Psoas muscle (tissue), 8 donors: Measurements from ENCODE around the gene ARHGAP22. TPM values are rescaled to one million over a fixed set of nuclear protein-coding genes. Genes with fewer than 3 reads are reported as not detected.

Experiments used
- ATAC-seq, 4 donors: fragments of 200-7000 bp; cut with Tn5 transposase; one replicate each; pipeline ENCODE4 v1.9.1; 2020; ENCODE audit warnings: moderate library complexity in 3 of 4, mild to moderate bottlenecking in 2 of 4
- DNase-seq, 2 donors: peaks; one replicate each; pipeline ENCODE4 v3.0.0-alpha.2; 2020
- H3K27ac ChIP-seq: fragments of 200-600 bp; one replicate; pipeline ENCODE4 v1.8.0; 2022
- H3K27me3 ChIP-seq, 3 donors: fragments of 200-600 bp in 1 of 3; one replicate each; pipeline versions ENCODE4 v1.6.1 to v1.8.0; 2013 to 2022; ENCODE audit warnings: low read length in 2 of 3, mild to moderate bottlenecking in 2 of 3, moderate library complexity in 1 of 3; ENCODE audit not compliant: insufficient read depth in 3 of 3
- H3K36me3 ChIP-seq, 2 donors: fragments of 200-600 bp in 1 of 2; one replicate each; pipeline versions ENCODE4 v1.6.1 to v1.8.0; 2013 to 2022; ENCODE audit warnings: low read depth in 1 of 2, mild to moderate bottlenecking in 1 of 2, moderate library complexity in 1 of 2; ENCODE audit not compliant: insufficient read depth in 1 of 2
- H3K4me1 ChIP-seq: fragments of 200-600 bp; one replicate; pipeline ENCODE4 v1.8.0; 2022
- H3K4me3 ChIP-seq: fragments of 200-600 bp; one replicate; pipeline ENCODE4 v1.8.0; 2022; ENCODE audit warnings: mild to moderate bottlenecking
- H3K9me3 ChIP-seq: fragments of 200-600 bp; one replicate; pipeline ENCODE4 v1.8.0; 2022
- whole genome bisulfite sequencing, 3 donors: extraction: QIAGEN DNeasy Blood & Tissue Kit; methylation state at CpG; one replicate each; pipeline versions ENCODE4 v1.1.6 to v1.1.7; 2013; 5-methylcytosine and 5-hydroxymethylcytosine counted together
- intact Hi-C, 2 donors: fragments of 100-400 bp; cut with DNase I; formaldehyde crosslinking; loops; one replicate each; pipeline versions ENCODE4 v1.11.0 to v1.14.2; 2022
- polyA plus RNA-seq, 3 donors: library from polyadenylated mRNA; stranded (reverse); fragments of 200-250 nt; gene quantifications; one replicate each; pipeline ENCODE4 v1.2.3, GENCODE V29; 2013
- total RNA-seq, 4 donors: library from RNA; stranded (reverse); fragmentation: NEBNext Ultra II Directional in 2 of 4; extraction: Animal tissue kit (Norgen Biotek cat#: 25700) in 2 of 4; gene quantifications; one replicate each; pipeline versions ENCODE4 v1.2.1 to v1.2.4, GENCODE V29; 2021 to 2023
- TF ChIP-seq, protein P1 (sequence below): fragments of 200-600 bp; IDR thresholded peaks from one replicate; pipeline ENCODE4 v1.8.0; 2022; ENCODE audit warnings: antibody characterized with exemption
- donor health status: healthy with polysubstance abuse.
- donor health status: DM: no; HTN: no; CAD: no; lungs with moderate emphysema.
- donor health status: Bipolar disorder and iron deficiency.
- donor health status: healthy.
- donor health status: DM: yes; HTN: yes; CAD: no.
- donor health status: DM: no; HTN: no; CAD: no.
- donor health status: DM: no; HTN: no; CAD: no.
- donor health status: DM: yes; HTN: yes; CAD: no.

The ARHGAP22 gene
- total and polyA plus RNA-seq, 7 donors = 0.46 to 2.9 (median 1.6) TPM

DNA sequence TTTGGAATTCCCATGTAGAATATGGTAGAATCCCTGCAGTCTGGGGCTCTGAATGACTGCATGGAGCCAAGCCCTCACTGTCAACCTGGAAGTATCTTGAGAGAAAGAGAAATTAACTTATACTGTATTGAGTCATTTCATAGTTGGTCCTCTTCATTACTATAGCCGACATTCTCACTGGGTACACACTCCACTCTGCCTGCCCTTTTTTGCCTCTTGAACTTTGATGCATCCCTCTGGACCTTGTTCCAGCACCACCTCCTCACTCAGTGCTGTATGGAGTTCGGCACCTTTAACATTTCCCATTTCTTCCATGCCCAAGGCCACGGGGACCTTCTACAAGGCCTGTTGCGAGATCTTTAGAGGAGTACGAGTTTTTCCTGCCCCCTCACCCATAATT is 4.6 kb upstream of the ARHGAP22 start:
- TF ChIP-seq, protein P1, sequence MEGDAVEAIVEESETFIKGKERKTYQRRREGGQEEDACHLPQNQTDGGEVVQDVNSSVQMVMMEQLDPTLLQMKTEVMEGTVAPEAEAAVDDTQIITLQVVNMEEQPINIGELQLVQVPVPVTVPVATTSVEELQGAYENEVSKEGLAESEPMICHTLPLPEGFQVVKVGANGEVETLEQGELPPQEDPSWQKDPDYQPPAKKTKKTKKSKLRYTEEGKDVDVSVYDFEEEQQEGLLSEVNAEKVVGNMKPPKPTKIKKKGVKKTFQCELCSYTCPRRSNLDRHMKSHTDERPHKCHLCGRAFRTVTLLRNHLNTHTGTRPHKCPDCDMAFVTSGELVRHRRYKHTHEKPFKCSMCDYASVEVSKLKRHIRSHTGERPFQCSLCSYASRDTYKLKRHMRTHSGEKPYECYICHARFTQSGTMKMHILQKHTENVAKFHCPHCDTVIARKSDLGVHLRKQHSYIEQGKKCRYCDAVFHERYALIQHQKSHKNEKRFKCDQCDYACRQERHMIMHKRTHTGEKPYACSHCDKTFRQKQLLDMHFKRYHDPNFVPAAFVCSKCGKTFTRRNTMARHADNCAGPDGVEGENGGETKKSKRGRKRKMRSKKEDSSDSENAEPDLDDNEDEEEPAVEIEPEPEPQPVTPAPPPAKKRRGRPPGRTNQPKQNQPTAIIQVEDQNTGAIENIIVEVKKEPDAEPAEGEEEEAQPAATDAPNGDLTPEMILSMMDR = no peak
- no peaks in the 10 kb centered on the region for H3K9me3 ChIP-seq
- H3K36me3 ChIP-seq = no peaks in the 10 kb centered on the region
- H3K4me3 ChIP-seq = no peak overlapping the region
- H3K27ac ChIP-seq = no peak overlapping the region
- no peaks in the 10 kb centered on the region for H3K4me1 ChIP-seq
- ATAC-seq (no peak), DNase-seq (no peak)
- 88 to 95% (median 90%) methylated on average over 5 of the region's 5 CpGs for WGBS, 3 donors
- intact Hi-C loops = no loop called here
- peaks cover 0 to 11% (median 0%) of the 10 kb centered on the region in 3 donors for H3K27me3 ChIP-seq

DNA sequence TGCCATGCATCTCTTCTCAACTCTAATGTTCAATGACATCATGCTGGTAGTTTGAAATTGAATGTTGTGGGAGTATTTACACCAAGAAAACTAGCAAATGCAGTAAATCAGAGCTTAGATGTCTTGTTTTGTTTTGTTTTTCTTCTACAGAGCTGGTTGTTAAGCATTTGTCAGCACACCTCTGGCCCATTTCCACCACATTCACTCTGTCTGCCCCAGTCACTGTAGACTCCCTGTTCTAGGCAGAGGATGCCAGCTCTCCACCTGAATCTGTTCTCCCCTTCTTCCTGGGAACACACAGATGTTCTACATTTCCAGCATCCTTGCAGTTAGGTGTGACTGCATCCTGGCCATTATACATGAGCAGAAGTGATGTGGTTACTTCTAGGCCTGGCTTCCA is 4.1 kb upstream of the ARHGAP22 start:
- no peak overlapping the region for H3K4me3 ChIP-seq
- intact Hi-C loops = no loop called here
- TF ChIP-seq, protein P1 = no peak
- H3K4me1 ChIP-seq = no peaks in the 10 kb centered on the region
- H3K9me3 ChIP-seq = no peaks in the 10 kb centered on the region
- no peak overlapping the region for H3K27ac ChIP-seq
- DNase-seq (no peak), ATAC-seq (no peak)
- H3K36me3 ChIP-seq = no peaks in the 10 kb centered on the region
- H3K27me3 ChIP-seq = peaks cover 0 to 16% (median 0%) of the 10 kb centered on the region in 3 donors

DNA sequence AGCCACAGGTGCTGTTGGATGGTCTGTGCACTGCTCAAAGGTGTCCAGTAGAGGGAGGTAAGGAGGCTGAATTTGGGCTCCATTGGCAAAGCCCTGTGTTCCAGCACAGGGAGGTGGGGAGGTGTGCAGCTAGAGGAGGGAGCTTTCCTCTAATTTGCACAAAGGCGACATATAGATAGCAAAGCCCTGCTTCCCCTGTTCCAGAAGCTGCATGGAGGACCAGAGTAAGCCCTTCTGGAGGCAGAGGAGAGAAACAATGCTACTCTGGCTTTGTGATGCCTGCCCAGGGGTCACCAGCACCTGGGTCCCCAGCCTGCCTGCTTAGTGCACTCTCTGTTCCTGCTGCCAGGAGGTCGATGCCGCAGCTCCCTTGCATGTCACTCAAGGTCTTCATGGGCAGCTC is 3.4 kb upstream of the ARHGAP22 start:
- Histone ChIP-seq H3K4me1 (no peaks in the 10 kb centered on the region), H3K27me3 (peaks cover 0 to 21% (median 0%) of the 10 kb centered on the region in 3 donors), H3K36me3 (no peaks in the 10 kb centered on the region), H3K4me3 (no peak overlapping the region), H3K27ac (no peak overlapping the region), H3K9me3 (no peaks in the 10 kb centered on the region)
- WGBS, 3 donors = 59 to 66% (median 62%) methylated on average over 3 of the region's 3 CpGs
- peak in 1 of 4 donors; percentile 69 for ATAC-seq
- intact Hi-C loops = no loop called here
- no peak for DNase-seq
- TF ChIP-seq, protein P1 = peak; percentile 47

DNA sequence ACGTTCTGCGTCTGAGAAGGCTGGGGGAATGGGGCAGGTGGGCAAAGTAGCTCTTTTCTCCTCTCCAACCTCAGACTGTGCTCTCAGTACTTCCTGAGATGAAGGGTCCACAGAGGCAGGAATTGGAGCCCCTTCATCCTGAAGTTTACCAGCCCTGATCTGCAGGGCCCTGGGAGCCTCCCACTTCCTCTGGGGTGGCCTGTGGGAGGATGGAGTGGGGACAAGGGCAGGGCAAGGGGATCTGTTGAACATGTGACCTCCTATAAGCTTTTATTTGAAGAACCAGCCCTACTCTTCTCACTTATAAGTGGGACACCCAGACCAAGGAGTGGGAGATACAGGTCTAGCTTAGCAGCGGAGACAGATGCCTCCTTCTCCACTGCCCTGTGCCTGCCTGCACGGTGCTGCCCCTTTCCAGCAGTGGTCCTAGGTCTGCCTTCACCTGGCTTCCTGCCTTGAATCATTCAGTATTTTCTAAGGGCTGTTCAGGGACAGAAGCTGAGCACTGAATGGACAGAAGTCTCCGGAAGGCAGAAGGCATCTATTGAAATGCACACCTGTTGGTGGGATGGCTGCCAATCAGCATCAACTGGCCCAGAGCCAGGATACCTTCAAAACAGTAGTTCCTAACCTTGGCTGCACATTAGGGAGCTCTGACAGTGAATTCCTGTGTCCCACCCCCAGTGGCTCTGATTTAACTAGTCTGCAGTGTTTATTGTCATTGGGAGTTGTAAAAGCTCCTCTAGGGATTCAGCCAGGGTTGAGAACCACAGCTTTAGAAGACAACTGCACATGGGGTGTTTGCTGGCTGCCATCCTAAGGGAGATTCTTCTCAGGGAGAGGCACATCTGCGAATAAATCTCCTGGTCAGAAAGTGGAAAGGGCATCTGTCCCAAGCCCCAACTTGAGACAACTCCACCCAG is 2.7 kb upstream of the ARHGAP22 start:
- intact Hi-C loops = no loop called here
- DNase-seq = no peak

More for the DNA sequence above, 2.7 kb upstream of the ARHGAP22 start:
- Histone ChIP-seq H3K4me1 (no peaks in the 10 kb centered on the region), H3K36me3 (no peaks in the 10 kb centered on the region), H3K4me3 (no peak overlapping the region), H3K27me3 (peaks cover 0 to 19% (median 0%) of the 10 kb centered on the region in 3 donors), H3K9me3 (no peaks in the 10 kb centered on the region), H3K27ac (no peak overlapping the region)
- TF ChIP-seq, protein P1 = no peak
- 45 to 54% (median 53%) methylated on average over 6 of the region's 6 CpGs for WGBS, 3 donors
- ATAC-seq = no peak
